Activated naive CD8-positive, alpha-beta T cell treated with anti-CD3 and anti-CD28 coated beads for 36 hours (primary cell): ENCODE measurements around the gene UBR3. TPM values are rescaled to one million over a fixed set of nuclear protein-coding genes. Genes with fewer than 3 reads are reported as not detected.
"Not testable (repeated sequence)": the region's sequence is repeated elsewhere in the genome, so short reads cannot be mapped to it uniquely, and the experiment has no call there.

ENCODE experiments used
- DNase-seq: peaks from one replicate; pipeline ENCODE4 v3.0.0; 2021
- H3K27ac Mint-ChIP-seq: one replicate; pipeline ENCODE4 v1.8.0; 2022; ENCODE audit warnings: mild to moderate bottlenecking, moderate library complexity, mixed read lengths
- H3K27me3 Mint-ChIP-seq: one replicate; pipeline ENCODE4 v1.8.0; 2022; ENCODE audit warnings: mild to moderate bottlenecking, mixed read lengths
- H3K36me3 Mint-ChIP-seq: one replicate; pipeline ENCODE4 v1.8.0; 2021; ENCODE audit warnings: mild to moderate bottlenecking, mixed read lengths
- H3K4me1 Mint-ChIP-seq: one replicate; pipeline ENCODE4 v1.8.0; 2021; ENCODE audit warnings: mixed read lengths
- H3K4me3 Mint-ChIP-seq: one replicate; pipeline ENCODE4 v1.8.0; 2022; ENCODE audit warnings: mild to moderate bottlenecking, moderate library complexity, mixed read lengths
- H3K9me3 Mint-ChIP-seq: one replicate; pipeline ENCODE4 v1.8.0; 2022; ENCODE audit warnings: mixed read lengths
- total RNA-seq, 2 experiments: library from RNA; stranded (reverse); gene quantifications; one replicate each; pipeline ENCODE4 v1.2.3, GENCODE V29; 2021

UBR3 gene
- total RNA-seq, 2 experiments from 2014 or later, result 15.1 to 17.7 TPM

DNA sequence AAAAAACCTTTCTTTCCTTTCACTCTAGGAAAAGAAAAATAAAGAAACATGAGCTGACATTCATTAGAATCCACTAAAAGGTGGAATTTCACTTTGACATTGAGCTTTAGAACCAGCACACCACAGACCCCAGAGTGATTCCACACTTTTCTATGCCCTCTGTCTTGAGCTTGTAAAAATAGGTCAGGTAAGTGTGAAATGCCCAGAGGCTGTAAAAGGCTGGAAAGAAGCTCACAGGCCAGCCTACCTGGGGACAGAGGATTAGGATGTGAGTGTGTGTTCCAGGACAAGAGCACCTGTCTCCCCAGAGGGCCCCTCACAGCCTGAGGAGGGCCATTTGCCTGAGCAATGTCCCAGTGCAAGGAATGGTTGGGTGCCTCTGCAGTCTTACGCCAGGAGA is 294.4 kb downstream of the UBR3 start:
- H3K4me1 Mint-ChIP-seq, result no peaks in the 10 kb centered on the region
- peaks cover 1% of the 10 kb centered on the region for H3K9me3 Mint-ChIP-seq
- no peaks in the 10 kb centered on the region for H3K27me3 Mint-ChIP-seq
- H3K36me3 Mint-ChIP-seq, result no peaks in the 10 kb centered on the region
- no peak overlapping the region for H3K4me3 Mint-ChIP-seq
- H3K27ac Mint-ChIP-seq, result no peak overlapping the region
- no peak for DNase-seq

DNA sequence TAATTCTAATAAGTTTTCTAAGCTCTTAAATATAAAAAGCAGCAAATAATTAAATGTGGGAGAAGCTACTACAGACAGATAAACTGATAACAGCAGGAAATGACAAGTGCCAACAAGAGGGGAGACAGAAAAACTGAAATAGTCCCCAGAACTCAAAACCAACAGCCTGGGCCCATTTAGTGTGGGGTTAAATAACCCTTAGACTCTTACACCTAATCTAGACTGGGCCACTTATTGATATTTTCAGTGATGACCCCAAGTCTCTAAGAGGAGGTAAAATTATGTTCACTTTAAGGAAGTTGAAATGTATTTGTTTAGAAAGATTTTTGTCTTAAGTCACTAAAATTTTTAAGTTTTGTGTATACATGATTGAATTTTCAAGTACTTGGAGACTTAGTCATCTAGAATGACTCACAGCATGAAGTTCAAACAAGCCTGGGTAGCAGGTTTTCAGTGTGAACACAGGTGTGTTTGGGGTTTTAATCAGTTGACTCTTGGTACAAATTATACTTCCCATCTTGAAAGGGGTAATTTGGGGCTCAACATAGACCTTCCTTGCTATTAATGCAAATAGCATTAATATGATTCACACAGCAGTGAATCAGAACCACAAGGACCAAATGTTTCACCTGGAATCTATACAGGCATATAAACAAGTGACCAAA is 295.8 kb downstream of the UBR3 start:
- peaks cover 5% of the 10 kb centered on the region for H3K27me3 Mint-ChIP-seq
- H3K4me3 Mint-ChIP-seq, result no peak overlapping the region
- H3K4me1 Mint-ChIP-seq, result no peaks in the 10 kb centered on the region
- H3K9me3 Mint-ChIP-seq, result peaks cover 1% of the 10 kb centered on the region
- H3K36me3 Mint-ChIP-seq, result no peaks in the 10 kb centered on the region
- no peak overlapping the region for H3K27ac Mint-ChIP-seq
- no peak for DNase-seq

DNA sequence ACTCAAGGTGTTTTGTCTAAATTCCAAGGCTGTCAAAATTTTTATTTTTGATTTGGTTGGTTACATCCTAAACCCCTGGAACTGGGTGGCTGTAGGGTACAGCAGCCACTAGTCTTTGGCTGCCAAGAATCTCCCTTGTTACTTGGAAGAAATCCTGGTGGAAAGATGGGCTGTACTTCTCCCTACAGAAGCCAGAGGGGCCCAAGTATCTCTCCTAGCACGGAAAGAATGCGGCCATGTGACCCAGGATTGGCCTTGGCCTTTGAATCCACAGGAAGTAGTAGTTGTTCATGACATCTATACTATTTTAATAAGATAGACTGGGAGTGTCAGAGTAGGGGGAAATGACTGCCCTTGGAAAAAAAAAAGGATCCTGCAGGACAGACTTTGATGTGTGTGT is 296.3 kb downstream of the UBR3 start:
- no peak for DNase-seq
- Mint-ChIP-seq H3K27ac (no peak overlapping the region), H3K27me3 (peaks cover 8% of the 10 kb centered on the region), H3K9me3 (peaks cover 1% of the 10 kb centered on the region), H3K36me3 (no peaks in the 10 kb centered on the region), H3K4me1 (no peaks in the 10 kb centered on the region), H3K4me3 (no peak overlapping the region)

- H3K4me1 Mint-ChIP-seq, H3K4me3 Mint-ChIP-seq, H3K9me3 Mint-ChIP-seq, DNase-seq, H3K36me3 Mint-ChIP-seq, H3K27ac Mint-ChIP-seq: not testable (repeated sequence)
- H3K27me3 Mint-ChIP-seq, result peaks cover 14% of the 10 kb centered on the region
Observed at GRCh38 chr2:170126138-170126728, 299.0 kb downstream of the UBR3 start.

Other genes starting within 250 kb of the UBR3 start
- 10 to 100 TPM; 67.3 to 72.6 TPM for gene PPIG, start 243.1 kb upstream of the UBR3 start, total RNA-seq
- not detected for gene CFAP210, start 133.0 kb upstream of the UBR3 start, total RNA-seq
- 1 to 10 TPM; 3.4 to 4.1 TPM for gene PHOSPHO2, start 133.0 kb upstream of the UBR3 start, total RNA-seq
- gene KLHL23, start 93.6 kb upstream of the UBR3 start, total RNA-seq, result 10 to 100 TPM; 15.9 to 16.3 TPM
- gene SSB, start 28.6 kb upstream of the UBR3 start, total RNA-seq, result 100 to 1,000 TPM; 122 to 124 TPM
- gene METTL5, start 2.5 kb upstream of the UBR3 start, total RNA-seq, result 100 to 1,000 TPM; 115 TPM